K562 (cell line): Measurements from ENCODE around the gene BAIAP2. TPM values are rescaled to one million over a fixed set of nuclear protein-coding genes. Genes with fewer than 3 reads are reported as not detected.
A peak's percentile ranks its signal among the peaks of the same experiment; 100 is the strongest.

ENCODE experiments used
- ATAC-seq: fragments of 200-7000 bp; cut with Tn5 transposase; 3 replicates; pipeline ENCODE4 v1.9.1; 2020; ENCODE audit warnings: moderate library complexity
- BruUV-seq: library from RNA; stranded (reverse); fragments of 400-500 nt; replicated peaks from 2 replicates; lab custom pipeline; 2021; lab: Mats Ljungman, UMichigan
- CTCF ChIA-PET: fragments of 300-600 bp; formaldehyde crosslinking; extraction: SDS; loops from one replicate; lab custom pipeline; 2021; ENCODE audit warnings: low intra/inter-chr PET ratio; lab: Yijun Ruan, JAX
- POLR2A ChIA-PET: fragments of 300-600, 350-650 bp; sonication (Branson Sonifier 250); formaldehyde crosslinking; extraction: SDS; loops from one replicate; lab custom pipeline; 2021; ENCODE audit warnings: antibody characterized with exemption, inconsistent platforms; lab: Yijun Ruan, JAX
- DNase-seq, 4 experiments: peaks; one replicate each; pipeline versions ENCODE4 v3.0.0 to v3.0.0-alpha.2; 2011 to 2018; ENCODE audit warnings: low spot score in 3 of 4, mixed read lengths in 3 of 4; ENCODE audit errors: extremely low read depth in 1 of 4
- FAIRE-seq: peaks from 2 replicates; lab custom pipeline; 2011; peaks lifted over from hg19 to GRCh38; lab: Jason Lieb, UNC
- H2AFZ ChIP-seq: 2 replicates; pipeline ENCODE4 v1.6.0; 2011; ENCODE audit warnings: low read depth, low read length, control low read depth, inconsistent platforms
- H3K27ac ChIP-seq: fragments of 200-600 bp; 3 replicates; pipeline ENCODE4 v1.8.0; 2011; ENCODE audit warnings: low read depth, mild to moderate bottlenecking, control low read depth, inconsistent platforms, low read length, moderate library complexity, mixed read lengths; ENCODE audit errors: extremely low read depth
- H3K27me3 ChIP-seq, 2 experiments: fragments of 300-600 bp in 1 of 2; 2 replicates in 1 of 2; 3 replicates in 1 of 2; pipeline versions ENCODE4 v1.6.0 to v1.8.0; 2011; ENCODE audit warnings: inconsistent platforms in 2 of 2, low read length in 2 of 2, mild to moderate bottlenecking in 1 of 2, mixed read lengths in 1 of 2, moderate library complexity in 1 of 2; ENCODE audit not compliant: control insufficient read depth in 2 of 2, insufficient read depth in 2 of 2
- H3K36me3 ChIP-seq: fragments of 300-600 bp; 3 replicates; pipeline ENCODE4 v1.8.0; 2011; ENCODE audit warnings: mild to moderate bottlenecking, low read length, inconsistent platforms; ENCODE audit not compliant: control insufficient read depth, insufficient read depth
- H3K4me1 ChIP-seq, 2 experiments: fragments of 200-600 bp in 1 of 2; replicated peaks in 1 of 2; 2 replicates in 1 of 2; 3 replicates in 1 of 2; pipeline versions ENCODE4 v1.5.1 to v1.8.0; 2011; ENCODE audit warnings: inconsistent platforms in 2 of 2, low read length in 2 of 2, mild to moderate bottlenecking in 1 of 2, mixed read lengths in 1 of 2, moderate library complexity in 1 of 2; ENCODE audit not compliant: control insufficient read depth in 2 of 2, insufficient read depth in 2 of 2
- H3K4me2 ChIP-seq: 2 replicates; pipeline ENCODE4 v1.6.1; 2011; ENCODE audit warnings: low read length, control low read depth, inconsistent platforms, mixed read lengths; ENCODE audit not compliant: insufficient read depth
- H3K4me3 ChIP-seq: fragments of 200-600 bp; sonication (generic), shearing (Covaris generic); 2 replicates; pipeline ENCODE4 v1.5.1; 2016; ENCODE audit warnings: control low read depth, inconsistent platforms
- H3K79me2 ChIP-seq: fragments of 200-600 bp; 3 replicates; pipeline ENCODE4 v1.8.0; 2011; ENCODE audit warnings: low read length, inconsistent platforms; ENCODE audit not compliant: control insufficient read depth, insufficient read depth
- H3K9ac ChIP-seq, 2 experiments: 2 replicates each; pipeline versions ENCODE4 v1.6.0 to v1.6.1; 2011; ENCODE audit warnings: low read depth in 2 of 2, low read length in 2 of 2, control low read depth in 1 of 2, inconsistent platforms in 1 of 2, mild to moderate bottlenecking in 1 of 2, mixed read lengths in 1 of 2; ENCODE audit not compliant: insufficient read depth in 1 of 2
- H3K9me1 ChIP-seq: one replicate; pipeline ENCODE4 v1.6.0; 2011; ENCODE audit warnings: inconsistent platforms, mild to moderate bottlenecking, low read length, moderate library complexity; ENCODE audit not compliant: control insufficient read depth, insufficient read depth
- H3K9me3 ChIP-seq: replicated peaks from 2 replicates; pipeline ENCODE4 v1.5.1; 2011; ENCODE audit warnings: low read depth, low read length, inconsistent platforms; ENCODE audit not compliant: control insufficient read depth, insufficient read depth
- H4K20me1 ChIP-seq: replicated peaks from 2 replicates; pipeline ENCODE4 v1.6.1; 2011; ENCODE audit warnings: low read length, inconsistent platforms, mixed read lengths; ENCODE audit not compliant: control insufficient read depth, insufficient read depth
- ARID1B ChIP-seq: fragments of 450-650 bp; IDR thresholded peaks from 2 replicates; pipeline ENCODE4 v1.6.1; 2016; ENCODE audit warnings: antibody characterized with exemption, mild to moderate bottlenecking, inconsistent platforms
- CBFB ChIP-seq: sonication (generic); formaldehyde crosslinking; IDR thresholded peaks from 2 replicates; pipeline ENCODE4 v1.4.0; 2020; ENCODE audit warnings: mild to moderate bottlenecking, missing genetic modification reagents
- ELF1 ChIP-seq: fragments of 200-800 bp; sonication (Bioruptor generic); IDR thresholded peaks from 2 replicates; pipeline ENCODE4 v1.6.1; 2016; ENCODE audit warnings: missing genetic modification characterization, missing compliant biosample characterization
- EP300 ChIP-seq: IDR thresholded peaks from 2 replicates; pipeline ENCODE4 v1.6.1; 2012; ENCODE audit warnings: low read length, improper control_type of control experiment
- HNRNPUL1 ChIP-seq: fragments of 200-400 bp; formaldehyde crosslinking; IDR thresholded peaks from 2 replicates; pipeline ENCODE4 v1.6.1; 2017; ENCODE audit warnings: low read length
- KDM4B ChIP-seq, 2 experiments: fragments of 450-650 bp in 1 of 2; sonication (generic) in 1 of 2; IDR thresholded peaks; 2 replicates each; pipeline ENCODE4 v1.6.1; 2016 to 2017; ENCODE audit warnings: borderline replicate concordance in 2 of 2, antibody characterized with exemption in 1 of 2, low read depth in 1 of 2, mild to moderate bottlenecking in 1 of 2
- NCOA6 ChIP-seq: fragments of 450-650 bp; IDR thresholded peaks from 2 replicates; pipeline ENCODE4 v1.6.1; 2017; ENCODE audit warnings: mild to moderate bottlenecking
- POLR2B ChIP-seq: fragments of 450-650 bp; IDR thresholded peaks from 2 replicates; pipeline ENCODE4 v1.6.1; 2018; ENCODE audit warnings: low read depth; ENCODE audit not compliant: partially characterized antibody
- RBFOX2 ChIP-seq: fragments of 200-400 bp; formaldehyde crosslinking; IDR thresholded peaks from 2 replicates; pipeline ENCODE4 v1.6.1; 2017; ENCODE audit warnings: low read depth, mild to moderate bottlenecking, low read length, moderate library complexity
- SMAD4 ChIP-seq: fragments of 250-450 bp; sonication (Bioruptor Pico); conservative IDR thresholded peaks from 2 replicates; pipeline ENCODE4 v1.8.0; 2021; ENCODE audit warnings: inconsistent platforms, mild to moderate bottlenecking, moderate library complexity
- SNIP1 ChIP-seq: fragments of 450-650 bp; IDR thresholded peaks from 2 replicates; pipeline ENCODE4 v1.7.1; 2017; ENCODE audit warnings: low read depth, mild to moderate bottlenecking
- TEAD2 ChIP-seq: fragments of 450-650 bp; IDR thresholded peaks from 2 replicates; pipeline ENCODE4 v1.6.1; 2016; ENCODE audit warnings: missing genetic modification characterization, control low read depth, missing compliant biosample characterization
- ZNF445 ChIP-seq: fragments of 250-450 bp; sonication (Bioruptor Pico); IDR thresholded peaks from 2 replicates; pipeline ENCODE4 v1.4.0; 2020; ENCODE audit warnings: low read depth, mild to moderate bottlenecking, moderate library complexity
- ZNF699 ChIP-seq: fragments of 250-450 bp; sonication (Bioruptor Pico); IDR thresholded peaks from 2 replicates; pipeline ENCODE4 v1.8.0; 2021; ENCODE audit warnings: mild to moderate bottlenecking, moderate library complexity; ENCODE audit not compliant: insufficient replicate concordance
- WGBS: fragments of 100-300 bp; shearing (Covaris generic); methylation state at CpG from one replicate; pipeline ENCODE4 v1.1.6; 2016; ENCODE audit warnings: low coverage, mixed read lengths; ENCODE audit not compliant: insufficient coverage; ENCODE audit errors: missing lambda C conversion rate; 5-methylcytosine and 5-hydroxymethylcytosine counted together
- in situ Hi-C: fragments of 300-500 bp; cut with MboI; formaldehyde crosslinking; loops from 4 replicates; pipeline ENCODE4 v1.15.0; 2018; ENCODE audit warnings: inconsistent platforms, mixed read lengths
- intact Hi-C: fragments of 100-400 bp; cut with micrococcal nuclease; formaldehyde crosslinking; loops from 2 replicates; pipeline ENCODE4 v1.14.2; 2022
- polyA plus RNA-seq, 8 experiments: library from polyadenylated mRNA; depleted of rRNA in 4 of 8; stranded (reverse) in 5 of 8; unstranded in 3 of 8; fragments of >200 nt; fragmentation: Nextera tagmentation in 2 of 8; fragmentation: Illumina TruSeq in 1 of 8; extraction: Ambion mirVana in 2 of 8; extraction: Trizol in 1 of 8; gene quantifications; 2 replicates each; pipeline versions ENCODE4 v1.2.1 to v1.2.3, GENCODE V29; 2011 to 2014; ENCODE audit warnings: inconsistent platforms in 1 of 8, missing spikeins in 1 of 8
- total RNA-seq, 7 experiments: library from RNA; depleted of rRNA in 6 of 7; stranded (reverse); fragments of >200 nt in 6 of 7; fragmentation: Illumina TruSeq in 2 of 7; extraction: Trizol in 2 of 7; gene quantifications; 2 replicates each; pipeline versions ENCODE4 v1.2.1 to v1.2.3, GENCODE V29; 2011 to 2021; ENCODE audit warnings: low replicate concordance in 1 of 7
- TF ChIP-seq, protein P1 (sequence below): sonication (generic); formaldehyde crosslinking; IDR thresholded peaks from 2 replicates; pipeline ENCODE4 v1.8.1; 2023; ENCODE audit warnings: mild to moderate bottlenecking, missing genetic modification reagents, moderate library complexity

The BAIAP2 gene
- total and polyA plus RNA-seq, 9 of the 15 experiments (the other 6 are each of a cell fraction or from before 2014, with no cell fraction given), result 2.3 to 51.6 (median 18.4) TPM

GRCh38 chr17:81037798-81038733 lies 3.1 kb downstream of the BAIAP2 start:
- in situ Hi-C loops (no loop called here), intact Hi-C loops (no loop called here)
- peaks cover 28 to 75% of the 10 kb centered on the region in 2 experiments for H3K4me1 ChIP-seq
- no TSS peak for BruUV-seq
- FAIRE-seq (no peak), DNase-seq (no peak), ATAC-seq (no peak)
- H3K9ac ChIP-seq, result peak overlapping the region in 1 of 2 experiments; percentile 65; a peak in 1 of 4 replicates
- H3K9me3 ChIP-seq, result no peaks in the 10 kb centered on the region
- TF ChIP-seq RBFOX2 (peak; percentile 38; the same call in 1 of the 2 replicates), CBFB (no peak)
- no peak overlapping the region for H3K4me2 ChIP-seq
- 94% methylated on average over 27 of the region's 30 CpGs for WGBS
- ChIA-PET POLR2A (interaction anchor here (1.1 kb wide), 1 partner anchor 53 kb away, joined by 3 read pairs; no protein-coding TSS in a partner anchor), CTCF (no interaction called here)
- H3K79me2 ChIP-seq, result peaks cover 81% of the 10 kb centered on the region
- no peaks in the 10 kb centered on the region for H3K27me3 ChIP-seq
- H3K36me3 ChIP-seq, result peaks cover 33% of the 10 kb centered on the region; the same call in 2 of the 3 replicates
- no peak overlapping the region for H2AFZ ChIP-seq
- no peak overlapping the region for H3K4me3 ChIP-seq
- H3K27ac ChIP-seq, result no peak overlapping the region
- peaks cover 5% of the 10 kb centered on the region for H3K9me1 ChIP-seq
- H4K20me1 ChIP-seq, result peaks cover 40% of the 10 kb centered on the region

DNA sequence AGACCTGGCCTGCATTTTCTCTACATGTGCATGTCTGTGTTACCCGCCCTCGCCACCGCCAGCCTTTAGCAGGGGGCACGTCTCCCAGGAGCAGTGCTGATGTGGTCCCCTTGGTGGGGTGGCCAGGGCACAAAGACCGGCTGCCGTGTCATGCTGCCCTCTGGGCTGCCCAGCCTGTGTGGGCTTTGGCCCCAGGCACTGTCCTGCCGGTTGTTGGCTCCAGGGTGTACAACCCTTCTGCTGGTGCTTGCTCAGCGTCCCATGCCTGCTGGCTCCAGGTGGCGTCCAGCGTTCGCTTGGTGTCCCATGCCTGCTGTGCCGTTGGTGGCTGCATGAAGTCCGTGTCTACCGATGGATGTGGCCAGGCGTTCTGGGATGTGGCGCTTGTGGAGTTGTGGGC lies 4.1 kb downstream of the BAIAP2 start:
- Histone ChIP-seq H3K27me3 (no peaks in the 10 kb centered on the region), H3K4me1 (peaks cover 20 to 77% of the 10 kb centered on the region in 2 experiments), H3K9me1 (peaks cover 7% of the 10 kb centered on the region), H3K9me3 (no peaks in the 10 kb centered on the region), H4K20me1 (peaks cover 43% of the 10 kb centered on the region), H3K4me2 (no peak overlapping the region), H2AFZ (no peak overlapping the region), H3K4me3 (no peak overlapping the region), H3K79me2 (peaks cover 89% of the 10 kb centered on the region), H3K9ac (peak overlapping the region in 1 of 2 experiments; percentile 62; a peak in 2 of 4 replicates), H3K27ac (no peak overlapping the region), H3K36me3 (peaks cover 39% of the 10 kb centered on the region; the same call in 2 of the 3 replicates)
- BruUV-seq, result no TSS peak
- ATAC-seq (no peak), DNase-seq (peak in 1 of 4 experiments; percentile 19), FAIRE-seq (no peak)
- intact Hi-C loops, result no loop called here
- in situ Hi-C loops, result no loop called here
- POLR2A ChIA-PET, result no interaction called here
- WGBS, result 89% methylated on average over 16 of the region's 16 CpGs
- CTCF ChIA-PET, result interaction anchor here (1.6 kb wide), 1 partner anchor 62 kb away, joined by 5 read pairs; no protein-coding TSS in a partner anchor
- TF ChIP-seq POLR2B, result no peak
- TF ChIP-seq TEAD2 (tag), result no peak
- TF ChIP-seq ARID1B, result no peak
- TF ChIP-seq HNRNPUL1, result no peak
- TF ChIP-seq SMAD4, result no peak
- no peak for TF ChIP-seq NCOA6
- no peak for TF ChIP-seq SNIP1
- no peak for TF ChIP-seq ZNF445 (CRISPR knock-in tag)
- no peak for TF ChIP-seq EP300
- TF ChIP-seq, protein P1, sequence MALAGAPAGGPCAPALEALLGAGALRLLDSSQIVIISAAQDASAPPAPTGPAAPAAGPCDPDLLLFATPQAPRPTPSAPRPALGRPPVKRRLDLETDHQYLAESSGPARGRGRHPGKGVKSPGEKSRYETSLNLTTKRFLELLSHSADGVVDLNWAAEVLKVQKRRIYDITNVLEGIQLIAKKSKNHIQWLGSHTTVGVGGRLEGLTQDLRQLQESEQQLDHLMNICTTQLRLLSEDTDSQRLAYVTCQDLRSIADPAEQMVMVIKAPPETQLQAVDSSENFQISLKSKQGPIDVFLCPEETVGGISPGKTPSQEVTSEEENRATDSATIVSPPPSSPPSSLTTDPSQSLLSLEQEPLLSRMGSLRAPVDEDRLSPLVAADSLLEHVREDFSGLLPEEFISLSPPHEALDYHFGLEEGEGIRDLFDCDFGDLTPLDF (CRISPR knock-in tag), result no peak
- TF ChIP-seq KDM4B (IDR thresholded peaks at IDR 0.05; ENCODE audit: borderline replicate concordance in 2 of 2, low read depth in 1 of 2), result no peak
- TF ChIP-seq ZNF699 (CRISPR knock-in tag), result no peak
- TF ChIP-seq ELF1, result no peak
